Measurements from ENCODE around the gene DNAH2.

DNAH2 gene

GRCh38 chr17:7875804-7876370 lies 158.3 kb downstream of the DNAH2 start:
- DNase-seq (ENCODE audit: low spot score): no peak

GRCh38 chr17:7878234-7878633 lies 160.7 kb downstream of the DNAH2 start:
- no peak for DNase-seq (ENCODE audit: low spot score)

- no peak for DNase-seq (ENCODE audit: low spot score)
Measured at GRCh38 chr17:7880076-7880868, 162.7 kb downstream of the DNAH2 start.

GRCh38 chr17:7881276-7882054 lies 163.9 kb downstream of the DNAH2 start:
- no peak for DNase-seq (ENCODE audit: low spot score)

GRCh38 chr17:7882068-7882467 lies 164.5 kb downstream of the DNAH2 start:
- DNase-seq (ENCODE audit: low spot score): no peak

GRCh38 chr17:7882629-7883028 lies 165.1 kb downstream of the DNAH2 start:
- DNase-seq (ENCODE audit: low spot score): no peak

Measured in kidney tubule cell (primary cell).